Lung (tissue), 12 donors: ENCODE measurements around the gene FOXN1. TPM values are rescaled to one million over a fixed set of nuclear protein-coding genes. Genes with fewer than 3 reads are reported as not detected.

Source experiments
- ATAC-seq: fragments of 200-7000 bp; cut with Tn5 transposase; one replicate; pipeline ENCODE4 v1.9.1; 2020; ENCODE audit warnings: moderate number of reproducible peaks; ENCODE audit not compliant: insufficient read depth, low FRiP score
- DNase-seq, 3 donors: peaks; one replicate each; pipeline ENCODE4 v3.0.0-alpha.2; 2013 to 2017
- H3K27ac ChIP-seq, 2 donors: one replicate each; pipeline ENCODE4 v1.5.1; 2013; ENCODE audit warnings: mild to moderate bottlenecking in 2 of 2, moderate library complexity in 2 of 2, control low read depth in 1 of 2, inconsistent platforms in 1 of 2, low read depth in 1 of 2, low read length in 1 of 2
- H3K27me3 ChIP-seq, 3 donors: one replicate each; pipeline ENCODE4 v1.5.1; 2013; ENCODE audit warnings: low read length in 2 of 3; ENCODE audit not compliant: control insufficient read depth in 3 of 3, insufficient read depth in 3 of 3
- H3K36me3 ChIP-seq, 4 donors: one replicate each; pipeline ENCODE4 v1.5.1; 2013; ENCODE audit warnings: low read length in 4 of 4, mild to moderate bottlenecking in 1 of 4, moderate library complexity in 1 of 4; ENCODE audit not compliant: control insufficient read depth in 4 of 4, insufficient read depth in 4 of 4
- H3K4me1 ChIP-seq, 5 donors: one replicate each; pipeline ENCODE4 v1.5.1; 2013; ENCODE audit warnings: low read length in 5 of 5, mild to moderate bottlenecking in 2 of 5, moderate library complexity in 1 of 5; ENCODE audit not compliant: control insufficient read depth in 5 of 5, insufficient read depth in 5 of 5
- H3K4me3 ChIP-seq: one replicate; pipeline ENCODE4 v1.5.1; 2013; ENCODE audit warnings: mild to moderate bottlenecking, control low read depth, moderate library complexity
- H3K9ac ChIP-seq, 2 donors: one replicate each; pipeline ENCODE4 v1.5.1; 2013; ENCODE audit warnings: low read length in 2 of 2, control low read depth in 1 of 2; ENCODE audit not compliant: insufficient read depth in 1 of 2
- H3K9me3 ChIP-seq, 4 donors: one replicate each; pipeline ENCODE4 v1.5.1; 2013; ENCODE audit warnings: low read length in 3 of 4, mild to moderate bottlenecking in 1 of 4, moderate library complexity in 1 of 4; ENCODE audit not compliant: control insufficient read depth in 4 of 4, insufficient read depth in 3 of 4
- CTCF ChIP-seq: IDR thresholded peaks from 2 replicates; pipeline ENCODE4 v1.5.1; 2012; ENCODE audit warnings: mild to moderate bottlenecking; ENCODE audit errors: control extremely low read depth, extremely low read depth
- WGBS, 2 donors: extraction: QIAGEN DNeasy Blood & Tissue Kit; methylation state at CpG; one replicate each; pipeline ENCODE4 v1.1.7; 2013; 5-methylcytosine and 5-hydroxymethylcytosine counted together
- polyA plus RNA-seq, 2 donors: library from polyadenylated mRNA; stranded (reverse); fragments of 200-250 nt; gene quantifications; one replicate each; pipeline ENCODE4 v1.2.1, GENCODE V29; 2013
- total RNA-seq, 2 donors: library from RNA; depleted of rRNA in 1 of 2; stranded (reverse); fragments of >200 nt in 1 of 2; gene quantifications; one replicate each; pipeline ENCODE4 v1.2.1, GENCODE V29; 2014 to 2021
- donor health status: control.
- donor health status: control.
- donor health status: Bipolar disorder and iron deficiency.
- donor health status: healthy.
- donor health status: DM: yes; HTN: yes; CAD: no.

The FOXN1 gene
- total and polyA plus RNA-seq, 4 donors, result 0.13 to 0.25 (median 0.18) TPM; not detected in 1

- TF ChIP-seq CTCF, result no peak
- H3K4me1 ChIP-seq, result no peaks in the 10 kb centered on the region
- peaks cover 0 to 8% (median 3%) of the 10 kb centered on the region in 3 donors for H3K27me3 ChIP-seq
- 73 to 79% methylated on average over 11 of the region's 11 CpGs for WGBS, 2 donors
- no peak for ATAC-seq
- DNase-seq, result no peak
- no peaks in the 10 kb centered on the region for H3K36me3 ChIP-seq
- no peak overlapping the region for H3K9ac ChIP-seq
- no peak overlapping the region for H3K27ac ChIP-seq
- no peak overlapping the region for H3K4me3 ChIP-seq
- H3K9me3 ChIP-seq, result no peaks in the 10 kb centered on the region
Measured at GRCh38 chr17:28508211-28508724, 2.1 kb downstream of the FOXN1 start.

- Histone ChIP-seq H3K4me1 (no peaks in the 10 kb centered on the region), H3K9me3 (no peaks in the 10 kb centered on the region), H3K9ac (no peak overlapping the region), H3K27ac (no peak overlapping the region), H3K4me3 (no peak overlapping the region), H3K27me3 (peaks cover 0 to 10% (median 3%) of the 10 kb centered on the region in 3 donors), H3K36me3 (no peaks in the 10 kb centered on the region)
- DNase-seq (no peak), ATAC-seq (no peak)
- TF ChIP-seq CTCF, result no peak
- 58 to 73% methylated on average over 6 to 7 of the region's 7 CpGs for WGBS, 2 donors
Measured at GRCh38 chr17:28509789-28510188, 3.6 kb downstream of the FOXN1 start.

GRCh38 chr17:28511858-28512461, 5.8 kb downstream of the FOXN1 start:
- ATAC-seq, result no peak
- WGBS, 2 donors, result 84 to 88% methylated on average over 3 of the region's 3 CpGs
- H3K9ac ChIP-seq, result no peak overlapping the region
- H3K4me1 ChIP-seq, result no peaks in the 10 kb centered on the region
- H3K36me3 ChIP-seq, result no peaks in the 10 kb centered on the region
- H3K27me3 ChIP-seq, result peaks cover 0 to 10% (median 3%) of the 10 kb centered on the region in 3 donors
- TF ChIP-seq CTCF, result no peak
- no peak for DNase-seq
- H3K27ac ChIP-seq, result no peak overlapping the region
- no peak overlapping the region for H3K4me3 ChIP-seq
- H3K9me3 ChIP-seq, result no peaks in the 10 kb centered on the region
